ENCODE results near the gene METRN.

DNA sequence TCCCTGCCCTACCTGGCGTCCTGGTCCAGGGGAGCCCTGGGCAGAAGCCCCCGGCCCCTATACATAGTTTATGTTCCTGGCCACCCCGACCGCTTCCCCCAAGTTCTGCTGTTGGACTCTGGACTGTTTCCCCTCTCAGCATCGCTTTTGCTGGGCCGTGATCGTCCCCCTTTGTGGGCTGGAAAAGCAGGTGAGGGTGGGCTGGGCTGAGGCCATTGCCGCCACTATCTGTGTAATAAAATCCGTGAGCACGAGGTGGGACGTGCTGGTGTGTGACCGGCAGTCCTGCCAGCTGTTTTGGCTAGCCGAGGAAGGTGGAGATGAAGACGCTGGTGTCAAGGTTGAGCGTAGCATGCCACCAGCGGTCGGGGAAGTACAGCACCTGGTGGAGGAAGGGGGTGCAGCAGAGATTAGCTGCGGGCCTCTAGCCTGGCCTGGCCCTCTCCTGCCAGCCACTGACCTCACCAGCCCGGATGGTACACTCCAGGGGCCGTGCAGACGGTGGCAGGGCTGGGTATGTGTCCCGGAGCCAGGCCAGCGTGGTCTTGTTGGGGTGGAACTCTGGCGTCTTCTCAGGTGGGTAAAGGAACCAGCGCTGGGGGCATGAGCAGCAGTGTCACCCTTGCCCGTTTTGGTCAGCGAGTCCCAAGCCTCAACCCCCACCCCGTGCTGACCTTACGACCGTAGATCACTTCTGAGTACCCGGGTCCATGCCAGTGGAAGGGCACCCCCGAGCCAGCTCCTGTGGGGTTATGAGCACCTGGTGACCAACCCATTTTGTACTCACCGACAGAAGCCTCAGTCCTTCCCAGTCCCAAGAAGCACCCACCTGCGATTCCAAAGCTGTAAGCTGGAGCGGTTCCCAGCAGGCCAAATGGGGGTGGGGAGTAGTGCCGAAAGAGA lies 32.2 kb upstream of the METRN start:
- TF ChIP-seq CTCF (conservative IDR thresholded peaks at IDR 0.05 in 1 of 2, IDR thresholded peaks at IDR 0.05 in 1 of 2; ENCODE audit: low read depth in 1 of 2, low read length in 2 of 2): no peak
- no peak for TF ChIP-seq EZH2 (IDR thresholded peaks at IDR 0.05; ENCODE audit: low read length, missing control alignments)

All from fibroblast of lung (primary cell).